HG02759 (cell line): ENCODE results near the gene BRF1.
"Not testable (repeated sequence)": the region's sequence is repeated elsewhere in the genome, so short reads cannot be mapped to it uniquely, and the experiment has no call there.

ENCODE experiments used
- ATAC-seq: cut with Tn5 transposase; IDR thresholded peaks from one replicate; pipeline ENCODE4 v1.9.1; 2021; ENCODE audit warnings: mild to moderate bottlenecking, moderate library complexity; ENCODE audit not compliant: unreplicated experiment

BRF1 gene

GRCh38 chr14:105333613-105334364 is 33.0 kb upstream of the BRF1 start:
- ATAC-seq: no peak

- no peak for ATAC-seq
Observed at GRCh38 chr14:105333020-105333490, 32.3 kb upstream of the BRF1 start.

- no peak for ATAC-seq
Observed at GRCh38 chr14:105332350-105332874, 31.6 kb upstream of the BRF1 start.

- no peak for ATAC-seq
Observed at GRCh38 chr14:105331575-105332349, 31.0 kb upstream of the BRF1 start.

GRCh38 chr14:105330491-105330895 is 29.7 kb upstream of the BRF1 start:
- no peak for ATAC-seq

- no peak for ATAC-seq
Observed at GRCh38 chr14:105329411-105330150, 28.8 kb upstream of the BRF1 start.

GRCh38 chr14:105328678-105329390 is 28.0 kb upstream of the BRF1 start:
- no peak for ATAC-seq

GRCh38 chr14:105328070-105328677 is 27.4 kb upstream of the BRF1 start:
- no peak for ATAC-seq

GRCh38 chr14:105327695-105328045 is 26.9 kb upstream of the BRF1 start:
- ATAC-seq: not testable (repeated sequence)

- no peak for ATAC-seq
Observed at GRCh38 chr14:105326891-105327694, 26.3 kb upstream of the BRF1 start.

- ATAC-seq: no peak
Observed at GRCh38 chr14:105326568-105326867, 25.7 kb upstream of the BRF1 start.

- ATAC-seq: no peak
Observed at GRCh38 chr14:105325716-105326567, 25.1 kb upstream of the BRF1 start.

GRCh38 chr14:105325303-105325702 is 24.5 kb upstream of the BRF1 start:
- ATAC-seq: no peak

- ATAC-seq: no peak
Observed at GRCh38 chr14:105324871-105325270, 24.1 kb upstream of the BRF1 start.

GRCh38 chr14:105324080-105324778 is 23.4 kb upstream of the BRF1 start:
- no peak for ATAC-seq

- no peak for ATAC-seq
Observed at GRCh38 chr14:105323663-105324062, 22.9 kb upstream of the BRF1 start.

- no peak for ATAC-seq
Observed at GRCh38 chr14:105322791-105323556, 22.2 kb upstream of the BRF1 start.
